WTC11 (cell line): ENCODE measurements around the gene LRRC17.

Experiments used
- IRF1 ChIP-seq: sonication (generic); formaldehyde crosslinking; IDR thresholded peaks from 2 replicates; pipeline ENCODE4 v1.8.0; 2023; ENCODE audit warnings: missing genetic modification reagents
- IRF2 ChIP-seq: sonication (generic); formaldehyde crosslinking; IDR thresholded peaks from 2 replicates; pipeline ENCODE4 v1.8.0; 2022; ENCODE audit warnings: low read depth, missing genetic modification reagents, borderline replicate concordance

GRCh38 chr7:102933763-102934162, 21.0 kb downstream of the LRRC17 start:
- TF ChIP-seq IRF2 (CRISPR knock-in tag): no peak
- TF ChIP-seq IRF1: no peak
